Measurements from ENCODE around the gene AKR1D1.

AKR1D1 gene

DNA sequence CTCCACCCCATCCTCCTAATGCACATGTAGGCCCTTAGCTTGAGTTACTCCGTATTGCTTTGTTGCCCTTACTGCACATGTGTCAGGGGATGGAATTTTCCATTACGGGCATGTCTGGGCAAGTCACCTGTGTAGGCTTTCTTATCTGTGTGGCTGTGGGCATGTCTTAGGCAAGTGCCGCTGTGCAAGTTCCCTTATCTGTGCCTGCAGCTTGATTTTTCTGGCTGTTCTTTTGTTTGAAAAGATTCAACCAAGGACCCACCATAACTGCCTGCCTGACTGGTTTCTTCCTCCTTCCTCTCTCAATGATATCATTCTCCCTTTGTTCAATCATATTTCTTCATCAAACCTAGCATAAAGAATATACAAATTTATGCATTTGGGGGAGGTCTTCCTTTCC lies 88.5 kb downstream of the AKR1D1 start:
- TF ChIP-seq, protein P1, sequence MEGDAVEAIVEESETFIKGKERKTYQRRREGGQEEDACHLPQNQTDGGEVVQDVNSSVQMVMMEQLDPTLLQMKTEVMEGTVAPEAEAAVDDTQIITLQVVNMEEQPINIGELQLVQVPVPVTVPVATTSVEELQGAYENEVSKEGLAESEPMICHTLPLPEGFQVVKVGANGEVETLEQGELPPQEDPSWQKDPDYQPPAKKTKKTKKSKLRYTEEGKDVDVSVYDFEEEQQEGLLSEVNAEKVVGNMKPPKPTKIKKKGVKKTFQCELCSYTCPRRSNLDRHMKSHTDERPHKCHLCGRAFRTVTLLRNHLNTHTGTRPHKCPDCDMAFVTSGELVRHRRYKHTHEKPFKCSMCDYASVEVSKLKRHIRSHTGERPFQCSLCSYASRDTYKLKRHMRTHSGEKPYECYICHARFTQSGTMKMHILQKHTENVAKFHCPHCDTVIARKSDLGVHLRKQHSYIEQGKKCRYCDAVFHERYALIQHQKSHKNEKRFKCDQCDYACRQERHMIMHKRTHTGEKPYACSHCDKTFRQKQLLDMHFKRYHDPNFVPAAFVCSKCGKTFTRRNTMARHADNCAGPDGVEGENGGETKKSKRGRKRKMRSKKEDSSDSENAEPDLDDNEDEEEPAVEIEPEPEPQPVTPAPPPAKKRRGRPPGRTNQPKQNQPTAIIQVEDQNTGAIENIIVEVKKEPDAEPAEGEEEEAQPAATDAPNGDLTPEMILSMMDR (IDR thresholded peaks at IDR 0.05; ENCODE audit: low read length), result no peak
- TF ChIP-seq EZH2 (IDR thresholded peaks at IDR 0.05; ENCODE audit: borderline replicate concordance, low read length), result no peak
- H3K79me2 ChIP-seq (ENCODE audit: insufficient read depth, low read length), result no peaks in the 10 kb centered on the region

DNA sequence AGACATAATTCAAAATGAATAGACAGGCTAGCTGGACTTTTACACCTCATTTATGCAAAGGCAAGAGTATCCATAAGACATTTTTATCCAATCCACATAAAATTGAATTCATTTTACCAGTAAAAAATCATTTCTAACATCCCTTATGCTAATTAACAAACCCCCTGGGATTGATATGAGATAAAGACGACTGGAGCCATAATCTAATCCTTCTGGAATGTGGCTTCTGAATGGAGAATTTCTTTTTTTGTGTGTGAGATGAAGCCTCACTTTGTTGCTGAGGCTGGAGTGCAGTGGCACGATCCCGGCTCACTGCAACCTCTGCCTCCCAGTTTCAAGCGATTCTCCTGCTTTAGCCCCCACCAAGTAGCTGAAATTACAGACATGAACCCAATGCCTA lies 90.4 kb downstream of the AKR1D1 start:
- no peaks in the 10 kb centered on the region for H3F3A ChIP-seq (ENCODE audit: insufficient read depth, low read length)
- no peaks in the 10 kb centered on the region for H3K9me2 ChIP-seq (ENCODE audit: low read depth, low read length)
- peaks cover 10% of the 10 kb centered on the region for H3K9me3 ChIP-seq (ENCODE audit: low read length)
- H3K4me3 ChIP-seq (ENCODE audit: low read depth, low read length, poor library complexity, severe bottlenecking), result no peak overlapping the region
- no peaks in the 10 kb centered on the region for H4K20me1 ChIP-seq (ENCODE audit: insufficient read depth, low read length)
- TF ChIP-seq, protein P1 (IDR thresholded peaks at IDR 0.05; ENCODE audit: low read length), result no peak
- no peak for TF ChIP-seq EZH2 (IDR thresholded peaks at IDR 0.05; ENCODE audit: borderline replicate concordance, low read length)
- no peak overlapping the region for H3K27ac ChIP-seq (ENCODE audit: low read depth, low read length, poor library complexity, severe bottlenecking)
- peaks cover 2% of the 10 kb centered on the region for H3K4me1 ChIP-seq (ENCODE audit: insufficient read depth, low read length, severe bottlenecking)
- H2AFZ ChIP-seq (ENCODE audit: low read length), result no peak overlapping the region
- no peaks in the 10 kb centered on the region for H3K79me2 ChIP-seq (ENCODE audit: insufficient read depth, low read length)
- no peaks in the 10 kb centered on the region for H3K36me3 ChIP-seq (ENCODE audit: insufficient read depth, low read length)
- no peak overlapping the region for H3K9ac ChIP-seq (ENCODE audit: low read length)
- H3K4me2 ChIP-seq (ENCODE audit: low read length), result no peak overlapping the region
- no peaks in the 10 kb centered on the region for H3K27me3 ChIP-seq (ENCODE audit: insufficient read depth, low read length)

More for the DNA sequence above, 88.5 kb downstream of the AKR1D1 start:
- H4K20me1 ChIP-seq (ENCODE audit: insufficient read depth, low read length), result no peaks in the 10 kb centered on the region
- peaks cover 10% of the 10 kb centered on the region for H3K9me3 ChIP-seq (ENCODE audit: low read length)
- no peak overlapping the region for H3K4me2 ChIP-seq (ENCODE audit: low read length)
- H3K27ac ChIP-seq (ENCODE audit: low read depth, low read length, poor library complexity, severe bottlenecking), result no peak overlapping the region
- H3K27me3 ChIP-seq (ENCODE audit: insufficient read depth, low read length), result no peaks in the 10 kb centered on the region
- no peak overlapping the region for H3K4me3 ChIP-seq (ENCODE audit: low read depth, low read length, poor library complexity, severe bottlenecking)
- H3K36me3 ChIP-seq (ENCODE audit: insufficient read depth, low read length), result no peaks in the 10 kb centered on the region
- H2AFZ ChIP-seq (ENCODE audit: low read length), result no peak overlapping the region
- H3F3A ChIP-seq (ENCODE audit: insufficient read depth, low read length), result no peaks in the 10 kb centered on the region
- no peaks in the 10 kb centered on the region for H3K9me2 ChIP-seq (ENCODE audit: low read depth, low read length)
- H3K4me1 ChIP-seq (ENCODE audit: insufficient read depth, low read length, severe bottlenecking), result peaks cover 3% of the 10 kb centered on the region
- no peak overlapping the region for H3K9ac ChIP-seq (ENCODE audit: low read length)

DNA sequence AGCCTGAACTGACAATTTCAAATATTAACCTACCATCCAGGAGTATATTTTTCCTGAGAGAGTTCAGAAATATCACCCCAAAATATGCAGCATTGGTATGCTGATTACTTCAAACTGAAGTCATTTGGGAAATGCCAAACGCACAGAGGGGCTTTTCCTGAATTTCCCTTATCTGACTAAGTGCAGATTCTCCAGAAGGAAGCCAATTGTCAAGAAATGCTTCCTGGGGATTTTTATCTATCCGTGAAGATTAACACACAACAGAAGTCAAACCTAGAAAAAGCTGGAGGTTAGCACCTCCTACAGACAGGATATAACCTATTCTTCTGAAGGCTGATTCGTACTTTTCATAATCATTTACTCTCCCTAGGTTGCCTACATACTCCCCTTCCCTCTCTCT lies 91.0 kb downstream of the AKR1D1 start:
- Histone ChIP-seq H3K9me3 (ENCODE audit: low read length) (peaks cover 10% of the 10 kb centered on the region), H3K9ac (ENCODE audit: low read length) (no peak overlapping the region), H3K9me2 (ENCODE audit: low read depth, low read length) (no peaks in the 10 kb centered on the region), H3K79me2 (ENCODE audit: insufficient read depth, low read length) (no peaks in the 10 kb centered on the region), H3K4me2 (ENCODE audit: low read length) (no peak overlapping the region), H3K27ac (ENCODE audit: low read depth, low read length, poor library complexity, severe bottlenecking) (no peak overlapping the region), H3K4me1 (ENCODE audit: insufficient read depth, low read length, severe bottlenecking) (no peaks in the 10 kb centered on the region), H3K4me3 (ENCODE audit: low read depth, low read length, poor library complexity, severe bottlenecking) (no peak overlapping the region), H3K27me3 (ENCODE audit: insufficient read depth, low read length) (no peaks in the 10 kb centered on the region), H3K36me3 (ENCODE audit: insufficient read depth, low read length) (no peaks in the 10 kb centered on the region), H4K20me1 (ENCODE audit: insufficient read depth, low read length) (no peaks in the 10 kb centered on the region), H2AFZ (ENCODE audit: low read length) (no peak overlapping the region), H3F3A (ENCODE audit: insufficient read depth, low read length) (no peaks in the 10 kb centered on the region)
- no peak for TF ChIP-seq EZH2 (IDR thresholded peaks at IDR 0.05; ENCODE audit: borderline replicate concordance, low read length)
- TF ChIP-seq, protein P1 (IDR thresholded peaks at IDR 0.05; ENCODE audit: low read length), result no peak

All from OCI-LY1 (cell line).